Trophoblast cell (in vitro differentiated cells and primary cell): ENCODE measurements around the gene VPS29.
A peak's percentile ranks its signal among the peaks of the same experiment; 100 is the strongest.

Source experiments
- DNase-seq, 2 donors: peaks; one replicate each; pipeline ENCODE4 v3.0.0-alpha.2; 2016
- H2AFZ ChIP-seq: 2 replicates; pipeline ENCODE4 v1.6.1; 2013; ENCODE audit warnings: low read length, moderate library complexity, mild to moderate bottlenecking; ENCODE audit not compliant: insufficient read depth, poor library complexity
- H2AK5ac ChIP-seq: 2 replicates; pipeline ENCODE4 v1.6.1; 2013; ENCODE audit warnings: mild to moderate bottlenecking, low read length
- H2BK120ac ChIP-seq: 2 replicates; pipeline ENCODE4 v1.6.1; 2013; ENCODE audit warnings: low read length, mild to moderate bottlenecking, moderate library complexity; ENCODE audit not compliant: insufficient read depth, poor library complexity
- H2BK12ac ChIP-seq: 2 replicates; pipeline ENCODE4 v1.6.1; 2013; ENCODE audit warnings: mild to moderate bottlenecking, low read length, moderate library complexity
- H2BK5ac ChIP-seq: 2 replicates; pipeline ENCODE4 v1.6.1; 2013; ENCODE audit warnings: low read length, low read depth, moderate library complexity, mild to moderate bottlenecking; ENCODE audit not compliant: poor library complexity
- H3K14ac ChIP-seq: 2 replicates; pipeline ENCODE4 v1.6.1; 2013; ENCODE audit warnings: mild to moderate bottlenecking, low read length
- H3K18ac ChIP-seq: 2 replicates; pipeline ENCODE4 v1.6.1; 2013; ENCODE audit warnings: mild to moderate bottlenecking, low read length
- H3K23ac ChIP-seq: 2 replicates; pipeline ENCODE4 v1.6.1; 2013; ENCODE audit warnings: low read length
- H3K27ac ChIP-seq: 2 replicates; pipeline ENCODE4 v1.5.1; 2013; ENCODE audit warnings: low read depth, mild to moderate bottlenecking, inconsistent platforms, low read length, moderate library complexity
- H3K27me3 ChIP-seq: 2 replicates; pipeline ENCODE4 v1.6.1; 2013; ENCODE audit warnings: inconsistent platforms, mild to moderate bottlenecking, low read length, moderate library complexity; ENCODE audit not compliant: insufficient read depth
- H3K36me3 ChIP-seq, 2 experiments: 1 replicate in 1 of 2; 2 replicates in 1 of 2; pipeline ENCODE4 v1.6.1; 2013; ENCODE audit warnings: low read length in 2 of 2, mild to moderate bottlenecking in 2 of 2, moderate library complexity in 1 of 2; ENCODE audit not compliant: insufficient read depth in 2 of 2, control insufficient read depth in 1 of 2
- H3K4ac ChIP-seq: 2 replicates; pipeline ENCODE4 v1.6.1; 2013; ENCODE audit warnings: low read depth, mild to moderate bottlenecking, low read length, moderate library complexity
- H3K4me1 ChIP-seq, 2 experiments: 1 replicate in 1 of 2; 2 replicates in 1 of 2; pipeline ENCODE4 v1.6.1; 2013; ENCODE audit warnings: low read length in 2 of 2, mild to moderate bottlenecking in 2 of 2, moderate library complexity in 1 of 2; ENCODE audit not compliant: insufficient read depth in 2 of 2, control insufficient read depth in 1 of 2
- H3K4me2 ChIP-seq: 2 replicates; pipeline ENCODE4 v1.6.1; 2013; ENCODE audit warnings: inconsistent platforms, mild to moderate bottlenecking, low read length, moderate library complexity
- H3K4me3 ChIP-seq: 2 replicates; pipeline ENCODE4 v1.5.1; 2013; ENCODE audit warnings: mild to moderate bottlenecking, low read depth, low read length, inconsistent platforms
- H3K79me1 ChIP-seq: one replicate; pipeline ENCODE4 v1.6.1; 2013; ENCODE audit warnings: low read length
- H3K79me2 ChIP-seq: 2 replicates; pipeline ENCODE4 v1.6.1; 2013; ENCODE audit warnings: low read length, mild to moderate bottlenecking; ENCODE audit not compliant: control insufficient read depth, insufficient read depth, poor library complexity
- H3K9ac ChIP-seq: 2 replicates; pipeline ENCODE4 v1.6.1; 2013; ENCODE audit warnings: mild to moderate bottlenecking, low read length
- H3K9me3 ChIP-seq: 2 replicates; pipeline ENCODE4 v1.6.1; 2013; ENCODE audit warnings: low read depth, mild to moderate bottlenecking, control low read depth, inconsistent platforms, low read length; ENCODE audit not compliant: insufficient read depth
- H4K12ac ChIP-seq: 2 replicates; pipeline ENCODE4 v1.6.1; 2013; ENCODE audit warnings: low read depth, mild to moderate bottlenecking, low read length, moderate library complexity
- H4K8ac ChIP-seq: 2 replicates; pipeline ENCODE4 v1.6.1; 2013; ENCODE audit warnings: low read depth, mild to moderate bottlenecking, low read length, moderate library complexity
- H4K91ac ChIP-seq: one replicate; pipeline ENCODE4 v1.6.1; 2013; ENCODE audit warnings: low read depth, mild to moderate bottlenecking, low read length, moderate library complexity
- WGBS: extraction: QIAGEN DNeasy Blood & Tissue Kit; methylation state at CpG from one replicate; pipeline ENCODE4 v1.1.7; 2013; ENCODE audit warnings: missing lambda C conversion rate; ENCODE audit not compliant: insufficient read length, insufficient coverage; ENCODE audit errors: extremely low coverage; 5-methylcytosine and 5-hydroxymethylcytosine counted together

The VPS29 gene

DNA sequence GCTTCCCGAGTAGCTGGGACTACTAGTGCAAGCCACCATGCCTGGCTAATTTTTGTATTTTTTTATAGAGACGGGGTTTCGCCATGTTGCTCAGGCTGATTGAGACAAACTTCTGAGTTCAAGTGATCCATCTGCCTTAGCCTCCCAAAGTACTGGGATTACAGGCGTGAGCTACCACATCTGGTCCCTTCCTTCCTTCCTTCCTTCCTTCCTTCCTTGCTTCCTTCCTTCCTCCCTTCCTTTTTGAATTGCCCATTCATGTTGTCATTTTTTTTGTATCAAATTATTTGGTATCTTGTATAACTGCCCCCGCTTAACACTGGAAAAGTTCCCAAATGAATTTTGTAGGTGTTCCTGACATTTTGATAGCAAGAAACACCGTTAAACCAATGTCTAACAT, 11.9 kb upstream of the VPS29 start:
- Histone ChIP-seq H2AK5ac (no peak overlapping the region), H4K12ac (no peak overlapping the region), H3K4ac (no peak overlapping the region), H4K91ac (no peak overlapping the region), H4K8ac (no peak overlapping the region), H3K9me3 (no peaks in the 10 kb centered on the region), H3K18ac (no peak overlapping the region), H3K14ac (no peak overlapping the region), H3K23ac (no peak overlapping the region), H2BK12ac (no peak overlapping the region), H3K4me2 (no peak overlapping the region), H3K4me3 (no peak overlapping the region), H3K79me2 (no peaks in the 10 kb centered on the region), H3K36me3 (no peaks in the 10 kb centered on the region), H3K27me3 (no peaks in the 10 kb centered on the region), H3K9ac (no peak overlapping the region), H2AFZ (no peak overlapping the region), H3K27ac (no peak overlapping the region), H2BK5ac (no peak overlapping the region), H3K79me1 (no peaks in the 10 kb centered on the region), H3K4me1 (no peaks in the 10 kb centered on the region), H2BK120ac (no peak overlapping the region)
- DNase-seq = no peak
- WGBS = no CpG with 5 or more reads among the region's 6 CpGs

DNA sequence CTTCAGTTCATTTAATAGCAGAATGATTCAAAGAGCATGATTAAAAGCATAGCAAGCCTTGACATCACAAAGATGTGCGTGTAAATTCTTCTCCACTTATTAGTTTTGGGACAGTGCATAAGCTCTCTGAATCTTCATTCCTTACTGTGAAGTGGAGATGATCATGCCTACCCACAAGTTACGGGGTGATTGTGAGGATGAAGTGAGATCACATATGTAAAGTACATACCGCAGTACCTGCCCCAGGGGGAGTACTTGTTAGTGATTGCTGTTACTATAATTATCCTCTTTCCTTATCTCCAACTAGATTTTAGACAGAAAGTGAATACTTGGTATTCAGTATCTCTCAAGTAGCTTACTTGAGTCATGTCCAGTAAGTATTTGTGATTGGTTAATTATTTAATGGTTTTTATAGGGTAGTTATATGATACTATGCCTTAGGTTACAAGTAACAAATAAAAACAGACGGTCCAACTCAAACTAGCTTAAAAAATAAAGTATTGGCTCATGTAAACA, 6.2 kb upstream of the VPS29 start:
- no peak overlapping the region for H3K14ac ChIP-seq
- DNase-seq = peak; percentile 7 to 21
- no peak overlapping the region for H3K4me3 ChIP-seq
- H3K79me1 ChIP-seq = no peaks in the 10 kb centered on the region
- no peak overlapping the region for H4K8ac ChIP-seq
- H2BK5ac ChIP-seq = no peak overlapping the region
- H3K23ac ChIP-seq = no peak overlapping the region
- no peak overlapping the region for H4K12ac ChIP-seq
- no peaks in the 10 kb centered on the region for H3K79me2 ChIP-seq
- no peaks in the 10 kb centered on the region for H3K9me3 ChIP-seq
- H3K4ac ChIP-seq = no peak overlapping the region
- H3K9ac ChIP-seq = no peak overlapping the region
- no peak overlapping the region for H2BK12ac ChIP-seq
- H3K27ac ChIP-seq = no peak overlapping the region
- H2BK120ac ChIP-seq = no peak overlapping the region
- no peak overlapping the region for H2AFZ ChIP-seq
- no peak overlapping the region for H2AK5ac ChIP-seq
- no peak overlapping the region for H4K91ac ChIP-seq
- H3K4me2 ChIP-seq = no peak overlapping the region
- H3K18ac ChIP-seq = no peak overlapping the region
- no peaks in the 10 kb centered on the region for H3K36me3 ChIP-seq
- H3K4me1 ChIP-seq = no peaks in the 10 kb centered on the region
- H3K27me3 ChIP-seq = no peaks in the 10 kb centered on the region
- WGBS = no CpG with 5 or more reads among the region's 4 CpGs

DNA sequence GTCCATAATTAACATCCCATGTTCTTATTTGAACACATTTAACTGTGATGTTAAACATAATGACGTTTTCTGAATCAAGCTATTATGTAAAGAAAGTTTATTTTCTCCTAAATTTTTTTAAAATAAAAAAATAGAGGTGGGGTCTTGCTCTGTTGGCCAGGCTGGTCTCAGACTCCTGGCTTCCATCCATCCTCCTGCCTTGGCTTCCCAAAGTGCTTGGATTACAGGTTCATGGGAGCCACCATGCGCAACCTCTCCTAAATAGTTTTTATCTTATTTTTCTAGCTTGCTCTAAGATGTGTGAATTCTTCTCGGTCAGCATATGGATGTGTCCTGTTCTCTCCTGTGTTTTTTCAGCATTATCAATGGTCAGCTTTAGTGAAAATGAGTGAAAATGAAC, 3.4 kb upstream of the VPS29 start:
- no peak overlapping the region for H3K18ac ChIP-seq
- no peak overlapping the region for H4K8ac ChIP-seq
- no peak for DNase-seq
- peaks cover 5% of the 10 kb centered on the region for H3K79me1 ChIP-seq
- H2BK5ac ChIP-seq = no peak overlapping the region
- no peak overlapping the region for H2BK120ac ChIP-seq
- H4K91ac ChIP-seq = no peak overlapping the region
- H3K9me3 ChIP-seq = no peaks in the 10 kb centered on the region
- no peaks in the 10 kb centered on the region for H3K36me3 ChIP-seq
- H3K4ac ChIP-seq = no peak overlapping the region
- H3K27me3 ChIP-seq = no peaks in the 10 kb centered on the region
- WGBS = no CpG with 5 or more reads among the region's 3 CpGs
- no peak overlapping the region for H3K14ac ChIP-seq
- H3K9ac ChIP-seq = no peak overlapping the region
- H3K4me1 ChIP-seq = peaks cover 7% of the 10 kb centered on the region in 2 experiments
- no peak overlapping the region for H4K12ac ChIP-seq
- H3K4me3 ChIP-seq = no peak overlapping the region
- H3K23ac ChIP-seq = no peak overlapping the region
- H2AK5ac ChIP-seq = no peak overlapping the region
- no peak overlapping the region for H2AFZ ChIP-seq
- H3K79me2 ChIP-seq = peaks cover 5% of the 10 kb centered on the region
- H3K4me2 ChIP-seq = no peak overlapping the region
- H3K27ac ChIP-seq = no peak overlapping the region
- H2BK12ac ChIP-seq = no peak overlapping the region

DNA sequence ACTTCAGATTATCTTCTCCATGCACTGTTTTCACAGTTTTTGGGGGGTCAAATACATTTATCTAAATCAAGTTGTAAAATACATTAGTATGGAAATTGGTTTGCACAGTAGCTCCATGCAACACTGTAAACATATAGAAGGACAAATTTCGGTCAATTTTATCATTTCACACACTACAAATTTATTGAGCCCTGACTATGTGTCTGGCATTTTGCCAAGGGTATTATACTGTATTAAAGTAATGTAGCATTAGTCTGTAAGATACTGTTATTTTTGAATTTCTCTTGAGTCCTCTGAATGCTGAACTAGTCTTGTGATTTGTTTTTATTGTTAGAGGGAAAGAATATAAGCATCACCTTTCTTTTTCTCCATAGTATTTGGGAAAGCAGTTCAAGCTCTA, 1.5 kb upstream of the VPS29 start:
- H3K9me3 ChIP-seq = no peaks in the 10 kb centered on the region
- H3K27ac ChIP-seq = no peak overlapping the region
- H4K91ac ChIP-seq = no peak overlapping the region
- no peaks in the 10 kb centered on the region for H3K27me3 ChIP-seq
- no peak overlapping the region for H3K4me3 ChIP-seq
- no peak overlapping the region for H3K18ac ChIP-seq
- H2BK120ac ChIP-seq = no peak overlapping the region
- no peak overlapping the region for H2AK5ac ChIP-seq
- WGBS = no CpG with 5 or more reads among the region's 1 CpG
- no peak overlapping the region for H2BK12ac ChIP-seq
- no peak overlapping the region for H3K4ac ChIP-seq
- H3K9ac ChIP-seq = no peak overlapping the region
- H3K23ac ChIP-seq = no peak overlapping the region
- no peak for DNase-seq
- peaks cover 5% of the 10 kb centered on the region for H3K79me1 ChIP-seq
- H4K8ac ChIP-seq = no peak overlapping the region
- no peak overlapping the region for H3K4me2 ChIP-seq
- H3K4me1 ChIP-seq = peaks cover 7% of the 10 kb centered on the region in 2 experiments
- no peak overlapping the region for H2AFZ ChIP-seq
- no peak overlapping the region for H2BK5ac ChIP-seq
- H3K79me2 ChIP-seq = peaks cover 5% of the 10 kb centered on the region
- no peak overlapping the region for H4K12ac ChIP-seq
- H3K36me3 ChIP-seq = no peaks in the 10 kb centered on the region
- H3K14ac ChIP-seq = no peak overlapping the region
